ENCODE results near the gene ISOC2. TPM values are rescaled to one million over a fixed set of nuclear protein-coding genes. Genes with fewer than 3 reads are reported as not detected.

The ISOC2 gene
- total RNA-seq, 1 experiment from 2014 or later, result 72.2 TPM

DNA sequence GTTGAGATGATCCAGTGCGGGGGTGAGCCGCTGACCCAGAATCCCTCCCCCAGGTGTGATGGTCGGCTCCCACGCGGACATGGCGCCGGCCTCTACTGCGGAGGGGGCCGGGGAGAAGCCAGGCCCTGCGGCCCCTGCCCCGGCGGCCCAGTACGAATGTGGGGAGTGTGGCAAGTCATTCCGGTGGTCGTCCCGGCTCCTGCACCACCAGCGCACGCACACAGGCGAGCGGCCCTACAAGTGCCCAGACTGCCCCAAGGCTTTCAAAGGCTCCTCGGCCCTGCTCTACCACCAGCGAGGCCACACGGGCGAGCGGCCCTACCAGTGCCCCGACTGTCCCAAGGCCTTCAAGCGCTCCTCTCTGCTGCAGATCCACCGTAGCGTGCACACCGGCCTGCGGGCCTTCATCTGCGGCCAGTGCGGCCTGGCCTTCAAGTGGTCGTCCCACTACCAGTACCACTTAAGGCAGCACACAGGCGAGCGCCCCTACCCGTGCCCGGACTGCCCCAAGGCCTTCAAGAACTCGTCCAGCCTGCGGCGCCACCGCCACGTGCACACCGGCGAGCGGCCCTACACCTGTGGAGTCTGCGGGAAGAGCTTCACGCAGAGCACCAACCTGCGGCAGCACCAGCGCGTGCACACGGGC lies 19.8 kb upstream of the ISOC2 start:
- Histone ChIP-seq H2AFZ (ENCODE audit: low read length) (no peak overlapping the region), H2BK20ac (ENCODE audit: low read depth, low read length, poor library complexity, severe bottlenecking) (no peak overlapping the region), H4K20me1 (ENCODE audit: control insufficient read depth, insufficient read depth, insufficient read length) (no peaks in the 10 kb centered on the region), H3K27me3 (ENCODE audit: insufficient read depth, low read length) (no peaks in the 10 kb centered on the region), H3K23ac (ENCODE audit: insufficient read length, low read depth, low read length) (no peak overlapping the region), H3K79me2 (ENCODE audit: insufficient read depth, low read length) (no peaks in the 10 kb centered on the region), H3K9ac (ENCODE audit: extremely low read depth, insufficient read length, low read length) (no peak overlapping the region), H2AK5ac (ENCODE audit: insufficient read length, low read length) (no peak overlapping the region), H2BK120ac (ENCODE audit: low read depth, low read length, poor library complexity, severe bottlenecking) (no peak overlapping the region), H3K14ac (ENCODE audit: insufficient read depth, low read length) (no peak overlapping the region; the same call in 1 of the 2 replicates), H3K4ac (ENCODE audit: low read depth, low read length) (no peak overlapping the region), H2BK5ac (ENCODE audit: insufficient read length, low read length) (no peak overlapping the region), H3K4me2 (ENCODE audit: insufficient read depth, insufficient read length, low read length) (no peak overlapping the region), H3K18ac (ENCODE audit: insufficient read length, low read depth, low read length) (no peak overlapping the region), H3K56ac (ENCODE audit: insufficient read length, low read depth, low read length) (no peak overlapping the region), H3K9me3 (ENCODE audit: control insufficient read depth, low read depth, low read length) (no peaks in the 10 kb centered on the region), H3K79me1 (ENCODE audit: insufficient read depth, low read depth, low read length, poor library complexity, severe bottlenecking) (no peaks in the 10 kb centered on the region), H3T11ph (ENCODE audit: low read length) (no peak overlapping the region), H3K4me1 (ENCODE audit: insufficient read depth, low read length) (no peaks in the 10 kb centered on the region), H4K5ac (ENCODE audit: insufficient read length, low read depth, low read length) (no peak overlapping the region), H2BK12ac (ENCODE audit: insufficient read length, low read depth, low read length) (no peak overlapping the region), H4K8ac (replicated peaks; ENCODE audit: insufficient read length, low read depth, low read length) (no peak overlapping the region), H3K27ac (ENCODE audit: insufficient read length, low read depth, low read length) (no peak overlapping the region), H3K23me2 (ENCODE audit: insufficient read length, low read depth, low read length, poor library complexity, severe bottlenecking) (peaks cover 3% of the 10 kb centered on the region), H4K91ac (ENCODE audit: insufficient read length, low read depth, low read length) (no peak overlapping the region), H2BK15ac (ENCODE audit: low read depth, low read length) (no peak overlapping the region)
- peak; percentile 64 for DNase-seq
- H3K9me3 Mint-ChIP-seq, result no peaks in the 10 kb centered on the region
- H3K27ac Mint-ChIP-seq, result no peak overlapping the region
- H3K36me3 Mint-ChIP-seq (ENCODE audit: insufficient read depth in 1 of 3, low read depth in 3 of 3), result peaks cover 2 to 19% (median 8%) of the 10 kb centered on the region in 3 experiments; a peak in 5 of 7 replicates
- no CpG with 5 or more reads among the region's 52 CpGs for WGBS (ENCODE audit: extremely low coverage, insufficient read length, low lambda C conversion rate)
- no peaks in the 10 kb centered on the region for H3K27me3 Mint-ChIP-seq (ENCODE audit: low read depth)
- no peak for TF ChIP-seq CTCF (conservative IDR thresholded peaks at IDR 0.05)
- H3K4me3 Mint-ChIP-seq, result no peak overlapping the region; a peak in 1 of 5 replicates
- H3K4me1 Mint-ChIP-seq, result peaks cover 16 to 39% of the 10 kb centered on the region in 2 experiments

All from H9 (cell line).